NB4 (cell line): Measurements from ENCODE around the gene DTNB.

Experiments
- CTCF ChIP-seq: IDR thresholded peaks from one replicate; pipeline ENCODE4 v1.5.1; 2012; ENCODE audit warnings: low read depth, low read length
- POLR2A ChIP-seq: IDR thresholded peaks from 2 replicates; pipeline ENCODE4 v1.6.1; 2011; ENCODE audit warnings: mild to moderate bottlenecking; ENCODE audit not compliant: insufficient read length; ENCODE audit errors: extremely low read depth

- TF ChIP-seq CTCF (no peak), POLR2A (no peak)
These were observed 227.3 kb downstream of the DTNB start for GRCh38 chr2:25446122-25446521.
